Kidney capillary endothelial cell (primary cell): ENCODE results near the gene PCDHGA7.
A peak's percentile ranks its signal among the peaks of the same experiment; 100 is the strongest.
"Not testable (repeated sequence)": the region's sequence is repeated elsewhere in the genome, so short reads cannot be mapped to it uniquely, and the experiment has no call there.

ENCODE experiments used
- DNase-seq: peaks from one replicate; pipeline ENCODE4 v3.0.0-alpha.2; 2018; ENCODE audit warnings: low spot score

The PCDHGA7 gene

GRCh38 chr5:141382469-141383294, at the start of gene PCDHGA7:
Gene PCDHGA7, plus strand, starts transcription at chr5:141382742. Its CDS starts 158 bp downstream, at chr5:141382900.
- no peak for DNase-seq

- no peak for DNase-seq
Measured at GRCh38 chr5:141338538-141339306, 43.8 kb upstream of the PCDHGA7 start, which contains the start of gene PCDHGA2. Gene PCDHGA2, plus strand, starts transcription at chr5:141338760.

- not testable (repeated sequence) for DNase-seq
Measured at GRCh38 chr5:141340781-141341354, 41.7 kb upstream of the PCDHGA7 start.

GRCh38 chr5:141342773-141343172, 39.8 kb upstream of the PCDHGA7 start:
- DNase-seq, result no peak

GRCh38 chr5:141343242-141343952, 39.1 kb upstream of the PCDHGA7 start, which contains the start of gene PCDHGA3:
Gene PCDHGA3, plus strand, starts transcription at chr5:141343829. Its CDS starts 205 bp downstream, at chr5:141344034.
- peak; percentile 36 for DNase-seq

- DNase-seq, result no peak
Measured at GRCh38 chr5:141343953-141344463, 38.5 kb upstream of the PCDHGA7 start.

- DNase-seq, result no peak
Measured at GRCh38 chr5:141345327-141345726, 37.2 kb upstream of the PCDHGA7 start.

- DNase-seq, result not testable (repeated sequence)
Measured at GRCh38 chr5:141346017-141346416, 36.5 kb upstream of the PCDHGA7 start.

- no peak for DNase-seq
Measured at GRCh38 chr5:141349917-141350619, 32.5 kb upstream of the PCDHGA7 start, which contains the start of gene PCDHGB1. Gene PCDHGB1, plus strand, starts transcription at chr5:141350099. Its CDS starts 162 bp downstream, at chr5:141350261.

GRCh38 chr5:141351591-141351990, 31.0 kb upstream of the PCDHGA7 start:
- DNase-seq, result no peak

- no peak for DNase-seq
Measured at GRCh38 chr5:141354900-141355469, 27.6 kb upstream of the PCDHGA7 start, which contains the start of gene PCDHGA4. Gene PCDHGA4, plus strand, starts transcription at chr5:141355021. Its CDS starts 87 bp downstream, at chr5:141355108.

- no peak for DNase-seq
Measured at GRCh38 chr5:141355641-141356040, 26.9 kb upstream of the PCDHGA7 start.

- no peak for DNase-seq
Measured at GRCh38 chr5:141356133-141356532, 26.4 kb upstream of the PCDHGA7 start.

- DNase-seq, result no peak
Measured at GRCh38 chr5:141356950-141357349, 25.6 kb upstream of the PCDHGA7 start.

GRCh38 chr5:141359790-141360426, 22.6 kb upstream of the PCDHGA7 start, which contains the start of gene PCDHGB2:
Gene PCDHGB2, plus strand, starts transcription at chr5:141359994. Its CDS starts 142 bp downstream, at chr5:141360136.
- DNase-seq, result no peak

- DNase-seq, result no peak
Measured at GRCh38 chr5:141360685-141361084, 21.9 kb upstream of the PCDHGA7 start.

GRCh38 chr5:141362719-141363118, 19.8 kb upstream of the PCDHGA7 start:
- no peak for DNase-seq

GRCh38 chr5:141363952-141364660, 18.4 kb upstream of the PCDHGA7 start, which contains the start of gene PCDHGA5:
Gene PCDHGA5, plus strand, starts transcription at chr5:141364162. Its CDS starts 169 bp downstream, at chr5:141364331.
- DNase-seq, result no peak
